ENCODE results near the gene TMEM86A. TPM values are rescaled to one million over a fixed set of nuclear protein-coding genes. Genes with fewer than 3 reads are reported as not detected.
A peak's percentile ranks its signal among the peaks of the same experiment; 100 is the strongest.

TMEM86A gene
- total RNA-seq, 1 experiment from 2014 or later = 5.4 TPM

GRCh38 chr11:18748766-18749365 lies 50.3 kb downstream of the TMEM86A start:
- H3K36me3 ChIP-seq = no peaks in the 10 kb centered on the region

GRCh38 chr11:18749681-18750319 lies 51.2 kb downstream of the TMEM86A start:
- Histone ChIP-seq H3K27me3 (peaks cover 9% of the 10 kb centered on the region; the same call in 1 of the 2 replicates), H3K4me3 (no peak overlapping the region), H3K36me3 (no peaks in the 10 kb centered on the region), H3K9me3 (replicated peaks) (no peaks in the 10 kb centered on the region), H3K4me1 (no peaks in the 10 kb centered on the region), H3K27ac (no peak overlapping the region)
- peak; percentile 51 to 57 for DNase-seq

More at GRCh38 chr11:18748766-18749365, 50.3 kb downstream of the TMEM86A start:
- Histone ChIP-seq H3K4me1 (no peaks in the 10 kb centered on the region), H3K9me3 (replicated peaks) (no peaks in the 10 kb centered on the region), H3K27ac (no peak overlapping the region), H3K27me3 (peaks cover 12% of the 10 kb centered on the region), H3K4me3 (no peak overlapping the region)
- DNase-seq = no peak

- no peaks in the 10 kb centered on the region for H3K9me3 ChIP-seq (replicated peaks)
- H3K27ac ChIP-seq = no peak overlapping the region
- no peaks in the 10 kb centered on the region for H3K36me3 ChIP-seq
Measured at GRCh38 chr11:18750944-18751343, 52.4 kb downstream of the TMEM86A start.

GRCh38 chr11:18752502-18752901 lies 53.9 kb downstream of the TMEM86A start:
- Histone ChIP-seq H3K9me3 (replicated peaks) (no peaks in the 10 kb centered on the region), H3K36me3 (no peaks in the 10 kb centered on the region), H3K27me3 (peaks cover 8% of the 10 kb centered on the region), H3K4me1 (no peaks in the 10 kb centered on the region), H3K4me3 (no peak overlapping the region), H3K27ac (no peak overlapping the region)
- no peak for DNase-seq

More at GRCh38 chr11:18750944-18751343, 52.4 kb downstream of the TMEM86A start:
- peaks cover 8% of the 10 kb centered on the region; the same call in 1 of the 2 replicates for H3K27me3 ChIP-seq
- H3K4me3 ChIP-seq = no peak overlapping the region
- DNase-seq = no peak
- no peaks in the 10 kb centered on the region for H3K4me1 ChIP-seq

DNA sequence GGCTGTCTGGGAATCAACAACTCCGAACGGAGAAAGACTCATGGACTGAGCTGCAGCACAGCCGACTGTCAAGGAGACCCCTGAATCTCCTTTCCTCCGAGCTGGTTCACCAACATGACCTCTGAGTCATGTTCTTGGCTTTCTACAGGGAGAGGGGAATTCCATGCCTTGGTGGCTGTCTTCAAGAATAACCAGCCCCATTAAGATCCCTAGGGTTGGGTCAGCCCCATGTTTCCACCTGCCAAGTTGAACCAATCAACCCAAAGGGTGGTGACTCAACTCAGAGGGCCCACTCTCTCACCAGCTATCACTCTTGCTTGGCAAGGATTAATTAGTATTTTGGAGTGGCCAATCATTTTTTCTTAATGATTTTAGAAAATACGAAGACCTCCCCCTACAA lies 55.7 kb downstream of the TMEM86A start:
- no peaks in the 10 kb centered on the region for H3K4me1 ChIP-seq
- no peak overlapping the region for H3K4me3 ChIP-seq
- no peak for DNase-seq
- peaks cover 15% of the 10 kb centered on the region for H3K27me3 ChIP-seq
- no peaks in the 10 kb centered on the region for H3K36me3 ChIP-seq
- no peak overlapping the region for H3K27ac ChIP-seq
- no peaks in the 10 kb centered on the region for H3K9me3 ChIP-seq (replicated peaks)

Other genes with a start within 250 kb of the TMEM86A start
- not detected in 2 replicates for gene LDHAL6A, start 242.9 kb upstream of the TMEM86A start, total RNA-seq (2014; rRNA removed; shearing (Covaris generic))
- gene TSG101, start 171.8 kb upstream of the TMEM86A start, total RNA-seq (2014; rRNA removed; shearing (Covaris generic)) = 85.3 and 86.4 TPM in 2 replicates
- 14.9 and 17.8 TPM in 2 replicates for gene UEVLD, start 110.0 kb upstream of the TMEM86A start, total RNA-seq (2014; rRNA removed; shearing (Covaris generic))
- gene MISFA, start 99.0 kb upstream of the TMEM86A start, total RNA-seq (2014; rRNA removed; shearing (Covaris generic)) = 2.1 and 2.5 TPM in 2 replicates
- gene SPTY2D1, start 64.4 kb upstream of the TMEM86A start, total RNA-seq (2014; rRNA removed; shearing (Covaris generic)) = 21.9 and 23.8 TPM in 2 replicates
- gene IGSF22, start 27.4 kb downstream of the TMEM86A start, total RNA-seq (2014; rRNA removed; shearing (Covaris generic)) = 0.08 and 0.28 TPM in 2 replicates
- not detected in 2 replicates for gene PTPN5, start 93.0 kb downstream of the TMEM86A start, total RNA-seq (2014; rRNA removed; shearing (Covaris generic))
- not detected in 2 replicates for gene MRGPRX1, start 240.6 kb downstream of the TMEM86A start, total RNA-seq (2014; rRNA removed; shearing (Covaris generic))